ENCODE data around the gene CEACAM21. TPM values are rescaled to one million over a fixed set of nuclear protein-coding genes. Genes with fewer than 3 reads are reported as not detected.

The CEACAM21 gene
- total RNA-seq, 2 experiments from 2014 or later: 40.8 to 56.0 TPM

DNA sequence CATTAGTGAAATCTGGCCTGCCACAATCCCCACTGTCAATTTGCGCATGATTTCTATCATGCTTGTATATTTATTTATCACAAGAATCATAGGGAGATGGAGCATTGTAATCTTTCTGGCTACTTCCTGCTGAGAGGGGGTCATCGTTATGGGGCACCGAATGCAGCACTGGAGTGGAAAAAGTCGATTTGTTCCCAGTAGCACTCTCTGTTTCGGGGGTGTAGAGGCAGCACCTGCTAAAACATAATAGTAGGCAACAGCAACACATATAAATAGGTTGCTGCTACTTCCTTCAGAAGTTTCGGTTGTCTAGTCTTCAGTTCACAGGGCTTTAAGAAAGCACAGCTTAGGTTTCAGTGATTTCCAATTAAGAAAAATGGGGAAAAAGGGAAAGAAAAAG is 23.4 kb upstream of the CEACAM21 start:
- Histone ChIP-seq H3K79me2 (ENCODE audit: insufficient read depth, low read depth, low read length) (peaks cover 84% of the 10 kb centered on the region), H3K4me3 (ENCODE audit: low read depth, low read length, poor library complexity, severe bottlenecking) (peak overlapping the region; percentile 84), H3K9me3 (ENCODE audit: low read length) (peaks cover 31% of the 10 kb centered on the region), H2AFZ (ENCODE audit: low read length) (no peak overlapping the region), H3K36me3 (ENCODE audit: insufficient read depth, low read length) (peaks cover 76% of the 10 kb centered on the region), H3K4me1 (ENCODE audit: insufficient read depth, low read length, poor library complexity, severe bottlenecking) (peaks cover 54% of the 10 kb centered on the region), H3K9me2 (ENCODE audit: insufficient read depth, low read length) (no peaks in the 10 kb centered on the region), H4K20me1 (ENCODE audit: insufficient read depth, low read length) (no peaks in the 10 kb centered on the region), H3K4me2 (ENCODE audit: low read length) (peak overlapping the region; percentile 76), H3K27ac (ENCODE audit: low read depth, low read length, poor library complexity, severe bottlenecking) (peak overlapping the region; percentile 99)
- intact Hi-C loops (cut with micrococcal nuclease; ENCODE audit: unreplicated experiment): no loop called here
- no TSS peak for BruUV-seq (replicated peaks)
- DNase-seq (ENCODE audit: low spot score): peak; percentile 92
- TF ChIP-seq, protein P1, sequence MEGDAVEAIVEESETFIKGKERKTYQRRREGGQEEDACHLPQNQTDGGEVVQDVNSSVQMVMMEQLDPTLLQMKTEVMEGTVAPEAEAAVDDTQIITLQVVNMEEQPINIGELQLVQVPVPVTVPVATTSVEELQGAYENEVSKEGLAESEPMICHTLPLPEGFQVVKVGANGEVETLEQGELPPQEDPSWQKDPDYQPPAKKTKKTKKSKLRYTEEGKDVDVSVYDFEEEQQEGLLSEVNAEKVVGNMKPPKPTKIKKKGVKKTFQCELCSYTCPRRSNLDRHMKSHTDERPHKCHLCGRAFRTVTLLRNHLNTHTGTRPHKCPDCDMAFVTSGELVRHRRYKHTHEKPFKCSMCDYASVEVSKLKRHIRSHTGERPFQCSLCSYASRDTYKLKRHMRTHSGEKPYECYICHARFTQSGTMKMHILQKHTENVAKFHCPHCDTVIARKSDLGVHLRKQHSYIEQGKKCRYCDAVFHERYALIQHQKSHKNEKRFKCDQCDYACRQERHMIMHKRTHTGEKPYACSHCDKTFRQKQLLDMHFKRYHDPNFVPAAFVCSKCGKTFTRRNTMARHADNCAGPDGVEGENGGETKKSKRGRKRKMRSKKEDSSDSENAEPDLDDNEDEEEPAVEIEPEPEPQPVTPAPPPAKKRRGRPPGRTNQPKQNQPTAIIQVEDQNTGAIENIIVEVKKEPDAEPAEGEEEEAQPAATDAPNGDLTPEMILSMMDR (conservative IDR thresholded peaks at IDR 0.05; ENCODE audit: low read length): no peak
- no peak for TF ChIP-seq EZH2phosphoT487 (IDR thresholded peaks at IDR 0.05; ENCODE audit: borderline replicate concordance, low read depth, low read length)
- ChIA-PET CTCF (ENCODE audit: unreplicated experiment) (no interaction called here), POLR2A (interaction anchor here (0.6 to 1.2 kb wide), 2 partner anchors 17 to 53 kb away, joined by 3 read pairs; no protein-coding TSS in a partner anchor)

DNA sequence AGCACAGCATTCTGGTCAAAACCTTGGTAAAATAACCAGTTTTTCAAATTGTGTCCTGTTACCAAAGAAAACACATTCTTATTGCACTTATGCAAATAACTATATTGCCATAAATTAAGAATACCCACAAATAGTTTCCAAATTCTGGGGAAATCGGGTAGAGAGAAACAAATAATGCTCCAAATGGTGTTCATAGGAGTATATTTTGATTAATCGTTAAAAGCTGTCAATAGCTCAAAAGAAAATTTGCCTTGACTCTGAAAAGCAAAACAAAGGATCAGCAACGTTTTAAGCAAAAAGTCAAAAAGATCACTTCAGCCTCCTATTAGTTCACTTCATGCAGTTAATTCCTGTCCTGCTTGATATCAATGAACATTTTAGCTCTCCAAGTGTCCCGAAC is 22.2 kb upstream of the CEACAM21 start:
- Histone ChIP-seq H3K9me2 (ENCODE audit: insufficient read depth, low read length) (no peaks in the 10 kb centered on the region), H4K20me1 (ENCODE audit: insufficient read depth, low read length) (no peaks in the 10 kb centered on the region), H3K27ac (ENCODE audit: low read depth, low read length, poor library complexity, severe bottlenecking) (peak overlapping the region; percentile 99), H3K4me1 (ENCODE audit: insufficient read depth, low read length, poor library complexity, severe bottlenecking) (peaks cover 43% of the 10 kb centered on the region), H3K4me3 (ENCODE audit: low read depth, low read length, poor library complexity, severe bottlenecking) (peak overlapping the region; percentile 84), H3K9me3 (ENCODE audit: low read length) (peaks cover 31% of the 10 kb centered on the region), H3K79me2 (ENCODE audit: insufficient read depth, low read depth, low read length) (peaks cover 74% of the 10 kb centered on the region), H3K4me2 (ENCODE audit: low read length) (peak overlapping the region; percentile 76), H2AFZ (ENCODE audit: low read length) (no peak overlapping the region), H3K36me3 (ENCODE audit: insufficient read depth, low read length) (peaks cover 87% of the 10 kb centered on the region)
- peak; percentile 64 for DNase-seq (ENCODE audit: low spot score)
- POLR2A ChIA-PET: interaction anchor here (1.0 to 1.2 kb wide), 2 partner anchors 9 to 18 kb away, joined by 3 read pairs; no protein-coding TSS in a partner anchor
- CTCF ChIA-PET (ENCODE audit: unreplicated experiment): no interaction called here
- no peak for TF ChIP-seq EZH2phosphoT487 (IDR thresholded peaks at IDR 0.05; ENCODE audit: borderline replicate concordance, low read depth, low read length)
- TF ChIP-seq, protein P1 (conservative IDR thresholded peaks at IDR 0.05; ENCODE audit: low read length): no peak
- no TSS peak for BruUV-seq (replicated peaks)
- intact Hi-C loops (cut with micrococcal nuclease; ENCODE audit: unreplicated experiment): no loop called here

DNA sequence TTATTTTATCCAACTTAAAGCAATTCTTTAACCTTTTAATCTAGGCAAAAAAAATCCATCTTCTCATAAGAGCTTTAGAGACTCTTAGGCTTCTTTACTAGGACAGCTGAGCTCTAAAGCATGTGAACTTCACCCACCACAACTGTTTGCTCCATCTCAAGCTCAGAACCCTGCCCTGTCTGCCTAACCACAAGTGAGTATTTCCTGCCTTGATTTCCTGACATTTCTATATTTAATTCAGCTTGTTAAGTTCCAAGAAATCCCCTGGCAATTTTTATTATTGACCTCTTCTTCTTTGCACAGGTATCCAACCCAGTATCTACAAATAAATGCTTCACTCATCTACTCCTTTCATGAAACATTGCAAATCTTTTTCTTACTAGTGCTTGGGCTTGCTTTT is 21.1 kb upstream of the CEACAM21 start:
- no peaks in the 10 kb centered on the region for H4K20me1 ChIP-seq (ENCODE audit: insufficient read depth, low read length)
- intact Hi-C loops (cut with micrococcal nuclease; ENCODE audit: unreplicated experiment): no loop called here
- CTCF ChIA-PET (ENCODE audit: unreplicated experiment): no interaction called here
- peaks cover 92% of the 10 kb centered on the region for H3K36me3 ChIP-seq (ENCODE audit: insufficient read depth, low read length)
- POLR2A ChIA-PET: interaction anchor here (0.7 to 1.0 kb wide), 4 partner anchors 8 to 29 kb away, joined by 3 to 7 read pairs (median 5); no protein-coding TSS in a partner anchor
- BruUV-seq (replicated peaks): no TSS peak
- peaks cover 52% of the 10 kb centered on the region for H3K4me1 ChIP-seq (ENCODE audit: insufficient read depth, low read length, poor library complexity, severe bottlenecking)
- peak overlapping the region; percentile 84 for H3K4me3 ChIP-seq (ENCODE audit: low read depth, low read length, poor library complexity, severe bottlenecking)
- H3K27ac ChIP-seq (ENCODE audit: low read depth, low read length, poor library complexity, severe bottlenecking): peak overlapping the region; percentile 12
- H3K9me2 ChIP-seq (ENCODE audit: insufficient read depth, low read length): no peaks in the 10 kb centered on the region
- H2AFZ ChIP-seq (ENCODE audit: low read length): no peak overlapping the region
- H3K9me3 ChIP-seq (ENCODE audit: low read length): peaks cover 31% of the 10 kb centered on the region
- DNase-seq (ENCODE audit: low spot score): no peak
- H3K79me2 ChIP-seq (ENCODE audit: insufficient read depth, low read depth, low read length): peaks cover 73% of the 10 kb centered on the region
- H3K4me2 ChIP-seq (ENCODE audit: low read length): peak overlapping the region; percentile 38
- no peak for TF ChIP-seq EZH2phosphoT487 (IDR thresholded peaks at IDR 0.05; ENCODE audit: borderline replicate concordance, low read depth, low read length)
- TF ChIP-seq, protein P1 (conservative IDR thresholded peaks at IDR 0.05; ENCODE audit: low read length): no peak

All from OCI-LY7 (cell line).